ENCODE measurements around the gene C4A.
"Not testable (repeated sequence)": the region's sequence is repeated elsewhere in the genome, so short reads cannot be mapped to it uniquely, and the experiment has no call there.

GRCh38 chr6:32008616-32009015 lies 26.8 kb downstream of the C4A start:
- TF ChIP-seq CTCF (IDR thresholded peaks at IDR 0.05); POLR2A (IDR thresholded peaks at IDR 0.05; ENCODE audit: low read length); JUN (IDR thresholded peaks at IDR 0.05); FOSB (CRISPR knock-in tag; IDR thresholded peaks at IDR 0.05); HDAC2 (IDR thresholded peaks at IDR 0.05); MYC (IDR thresholded peaks at IDR 0.05; ENCODE audit: borderline replicate concordance, low read length); REST (IDR thresholded peaks at IDR 0.05); CEBPB (IDR thresholded peaks at IDR 0.05); BHLHE40 (IDR thresholded peaks at IDR 0.05; ENCODE audit: low read depth, low read length); JUNB (IDR thresholded peaks at IDR 0.05); NR3C1 (IDR thresholded peaks at IDR 0.05): not testable (repeated sequence)
- TF ChIP-seq, protein P1, sequence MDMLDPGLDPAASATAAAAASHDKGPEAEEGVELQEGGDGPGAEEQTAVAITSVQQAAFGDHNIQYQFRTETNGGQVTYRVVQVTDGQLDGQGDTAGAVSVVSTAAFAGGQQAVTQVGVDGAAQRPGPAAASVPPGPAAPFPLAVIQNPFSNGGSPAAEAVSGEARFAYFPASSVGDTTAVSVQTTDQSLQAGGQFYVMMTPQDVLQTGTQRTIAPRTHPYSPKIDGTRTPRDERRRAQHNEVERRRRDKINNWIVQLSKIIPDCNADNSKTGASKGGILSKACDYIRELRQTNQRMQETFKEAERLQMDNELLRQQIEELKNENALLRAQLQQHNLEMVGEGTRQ (IDR thresholded peaks at IDR 0.05): not testable (repeated sequence)
- TF ChIP-seq, protein P2, sequence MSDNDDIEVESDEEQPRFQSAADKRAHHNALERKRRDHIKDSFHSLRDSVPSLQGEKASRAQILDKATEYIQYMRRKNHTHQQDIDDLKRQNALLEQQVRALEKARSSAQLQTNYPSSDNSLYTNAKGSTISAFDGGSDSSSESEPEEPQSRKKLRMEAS (IDR thresholded peaks at IDR 0.05): not testable (repeated sequence)
- TF ChIP-seq, protein P3, sequence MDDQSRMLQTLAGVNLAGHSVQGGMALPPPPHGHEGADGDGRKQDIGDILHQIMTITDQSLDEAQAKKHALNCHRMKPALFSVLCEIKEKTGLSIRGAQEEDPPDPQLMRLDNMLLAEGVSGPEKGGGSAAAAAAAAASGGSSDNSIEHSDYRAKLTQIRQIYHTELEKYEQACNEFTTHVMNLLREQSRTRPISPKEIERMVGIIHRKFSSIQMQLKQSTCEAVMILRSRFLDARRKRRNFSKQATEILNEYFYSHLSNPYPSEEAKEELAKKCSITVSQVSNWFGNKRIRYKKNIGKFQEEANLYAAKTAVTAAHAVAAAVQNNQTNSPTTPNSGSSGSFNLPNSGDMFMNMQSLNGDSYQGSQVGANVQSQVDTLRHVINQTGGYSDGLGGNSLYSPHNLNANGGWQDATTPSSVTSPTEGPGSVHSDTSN (IDR thresholded peaks at IDR 0.05): not testable (repeated sequence)
